Right lobe of liver (tissue), 6 donors: Measurements from ENCODE around the gene PCYT1A. TPM values are rescaled to one million over a fixed set of nuclear protein-coding genes. Genes with fewer than 3 reads are reported as not detected.

Experiments used
- ATAC-seq, 4 donors: fragments of 200-7000 bp; cut with Tn5 transposase; one replicate each; pipeline ENCODE4 v1.9.1; 2020; ENCODE audit warnings: mild to moderate bottlenecking in 4 of 4, moderate library complexity in 4 of 4
- DNase-seq, 3 donors: peaks; one replicate each; pipeline ENCODE4 v3.0.0-alpha.2; 2020
- H3K27ac ChIP-seq, 3 donors: fragments of 200-600 bp; one replicate each; pipeline ENCODE4 v1.8.0; 2022
- H3K27me3 ChIP-seq, 2 donors: fragments of 200-600 bp; one replicate each; pipeline ENCODE4 v1.8.0; 2022
- H3K36me3 ChIP-seq, 4 donors: fragments of 200-600 bp; sonication (generic) in 1 of 4; one replicate each; pipeline versions ENCODE4 v1.5.1 to v1.8.0; 2017 to 2022; ENCODE audit warnings: control low read depth in 1 of 4
- H3K4me1 ChIP-seq, 4 donors: fragments of 200-600 bp; sonication (generic) in 1 of 4; one replicate each; pipeline versions ENCODE4 v1.5.1 to v1.8.0; 2017 to 2022; ENCODE audit warnings: control low read depth in 1 of 4
- H3K4me3 ChIP-seq, 3 donors: fragments of 200-600 bp; one replicate each; pipeline ENCODE4 v1.8.0; 2022
- H3K9me3 ChIP-seq, 4 donors: fragments of 200-600 bp; sonication (generic) in 1 of 4; one replicate each; pipeline versions ENCODE4 v1.5.1 to v1.8.0; 2017 to 2022; ENCODE audit warnings: control low read depth in 1 of 4
- POLR2A ChIP-seq: fragments of 450-650 bp; IDR thresholded peaks from one replicate; pipeline ENCODE4 v1.6.1; 2017; ENCODE audit warnings: antibody characterized with exemption, mild to moderate bottlenecking
- WGBS: methylation state at CpG from one replicate; pipeline ENCODE4 v1.1.6; 2018; ENCODE audit warnings: low coverage, low lambda C conversion rate; ENCODE audit not compliant: insufficient coverage; ENCODE audit errors: missing lambda C conversion rate; 5-methylcytosine and 5-hydroxymethylcytosine counted together
- intact Hi-C, 2 donors: fragments of 100-400 bp; cut with DNase I; formaldehyde crosslinking; loops; one replicate each; pipeline versions ENCODE4 v1.11.2 to v1.14.1; 2022
- long read RNA-seq: library from polyadenylated mRNA; unstranded; transcript quantifications from one replicate; pipeline ENCODE4 v2.0.0, GENCODE V29; 2019
- total RNA-seq, 6 experiments: library from RNA; depleted of rRNA in 2 of 6; stranded (reverse); fragments of >200 nt in 2 of 6; fragmentation: NEBNext Ultra II Directional in 3 of 6; extraction: Animal tissue kit (Norgen Biotek cat#: 25700) in 3 of 6; gene quantifications; one replicate each; pipeline versions ENCODE4 v1.1.0 to v1.2.4, GENCODE V29; 2016 to 2023
- TF ChIP-seq, protein P1 (sequence below), 4 donors: fragments of 200-600 bp in 3 of 4; fragments of 450-650 bp in 1 of 4; IDR thresholded peaks; one replicate each; pipeline versions ENCODE4 v1.5.1 to v1.8.0; 2016 to 2022; ENCODE audit warnings: antibody characterized with exemption in 4 of 4, mild to moderate bottlenecking in 2 of 4
- donor health status: DM: no; HTN: yes; CAD: no.
- donor health status: DM: no; HTN: no; CAD: no.
- donor health status: DM: no; HTN: no; CAD: no.
- donor health status: DM: no; HTN: yes; CAD: no.
- donor health status: DM: no; HTN: yes; CAD: no.

The PCYT1A gene
- total RNA-seq = 10 to 100 TPM; 20.8 to 43.2 (median 28.8) TPM
- long read RNA-seq, partial matches to known transcripts = 1 of 6 reads
- long read RNA-seq, other reads (novel, unspliced or antisense) = 2 of 6 reads

DNA sequence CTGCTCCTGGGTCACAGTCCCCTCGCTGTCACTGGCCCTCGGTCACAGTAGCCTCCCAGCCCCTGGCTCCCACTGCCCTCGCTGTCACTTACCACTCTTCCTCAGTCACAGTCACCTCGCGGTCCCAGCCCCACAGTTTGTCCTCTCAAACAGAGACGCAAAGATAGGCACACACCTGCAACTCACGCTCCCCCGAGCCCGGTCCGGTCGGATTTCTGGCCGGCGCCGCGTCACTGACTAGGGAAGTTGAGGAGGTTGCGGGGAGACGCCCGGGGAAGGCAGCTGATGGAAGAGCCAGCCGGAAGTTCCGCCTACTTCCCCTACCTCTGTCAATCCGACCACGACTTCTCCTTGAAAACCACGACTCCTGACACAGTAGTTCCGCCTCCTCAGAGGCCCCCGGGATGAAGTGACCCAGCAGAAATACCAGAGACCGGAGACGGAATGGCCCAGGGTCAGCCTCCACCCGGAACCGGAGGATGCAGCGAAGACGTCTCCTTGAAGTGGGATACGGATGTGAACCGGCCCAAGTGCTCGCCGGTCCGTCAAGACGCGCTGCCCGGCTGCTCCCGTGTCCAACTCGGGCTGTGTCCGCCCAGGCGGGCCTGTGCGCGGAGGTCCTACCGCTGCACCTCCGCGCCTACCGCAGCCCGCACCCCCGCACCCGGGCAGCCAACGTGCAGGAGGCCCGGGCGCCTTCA is at the start of gene PCYT1A:
TSS of gene PCYT1A (minus strand) at position 287 of the 701 bp plus-strand sequence. CDS start 17,195 bp downstream, outside the sequence.
- 0% methylated on average over 28 of the region's 55 CpGs for WGBS
- H3K9me3 ChIP-seq = no peaks in the 10 kb centered on the region
- peak; percentile 97 to 99 (median 98) for ATAC-seq
- peak within 1 kb of the TSS; percentile 79 to 97 (median 94) for H3K4me3 ChIP-seq
- peaks cover 0 to 28% (median 5%) of the 10 kb centered on the region in 4 donors for H3K4me1 ChIP-seq
- H3K27me3 ChIP-seq = no peaks in the 10 kb centered on the region
- no peaks in the 10 kb centered on the region for H3K36me3 ChIP-seq
- peak; percentile 91 to 93 (median 92) for DNase-seq
- TF ChIP-seq, protein P1, sequence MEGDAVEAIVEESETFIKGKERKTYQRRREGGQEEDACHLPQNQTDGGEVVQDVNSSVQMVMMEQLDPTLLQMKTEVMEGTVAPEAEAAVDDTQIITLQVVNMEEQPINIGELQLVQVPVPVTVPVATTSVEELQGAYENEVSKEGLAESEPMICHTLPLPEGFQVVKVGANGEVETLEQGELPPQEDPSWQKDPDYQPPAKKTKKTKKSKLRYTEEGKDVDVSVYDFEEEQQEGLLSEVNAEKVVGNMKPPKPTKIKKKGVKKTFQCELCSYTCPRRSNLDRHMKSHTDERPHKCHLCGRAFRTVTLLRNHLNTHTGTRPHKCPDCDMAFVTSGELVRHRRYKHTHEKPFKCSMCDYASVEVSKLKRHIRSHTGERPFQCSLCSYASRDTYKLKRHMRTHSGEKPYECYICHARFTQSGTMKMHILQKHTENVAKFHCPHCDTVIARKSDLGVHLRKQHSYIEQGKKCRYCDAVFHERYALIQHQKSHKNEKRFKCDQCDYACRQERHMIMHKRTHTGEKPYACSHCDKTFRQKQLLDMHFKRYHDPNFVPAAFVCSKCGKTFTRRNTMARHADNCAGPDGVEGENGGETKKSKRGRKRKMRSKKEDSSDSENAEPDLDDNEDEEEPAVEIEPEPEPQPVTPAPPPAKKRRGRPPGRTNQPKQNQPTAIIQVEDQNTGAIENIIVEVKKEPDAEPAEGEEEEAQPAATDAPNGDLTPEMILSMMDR (IDR thresholded peaks at IDR 0.05) = no peak
- peak; percentile 86 for TF ChIP-seq POLR2A
- H3K27ac ChIP-seq = peak within 1 kb of the TSS; percentile 81 to 94 (median 89)
- intact Hi-C loops = no loop called here

DNA sequence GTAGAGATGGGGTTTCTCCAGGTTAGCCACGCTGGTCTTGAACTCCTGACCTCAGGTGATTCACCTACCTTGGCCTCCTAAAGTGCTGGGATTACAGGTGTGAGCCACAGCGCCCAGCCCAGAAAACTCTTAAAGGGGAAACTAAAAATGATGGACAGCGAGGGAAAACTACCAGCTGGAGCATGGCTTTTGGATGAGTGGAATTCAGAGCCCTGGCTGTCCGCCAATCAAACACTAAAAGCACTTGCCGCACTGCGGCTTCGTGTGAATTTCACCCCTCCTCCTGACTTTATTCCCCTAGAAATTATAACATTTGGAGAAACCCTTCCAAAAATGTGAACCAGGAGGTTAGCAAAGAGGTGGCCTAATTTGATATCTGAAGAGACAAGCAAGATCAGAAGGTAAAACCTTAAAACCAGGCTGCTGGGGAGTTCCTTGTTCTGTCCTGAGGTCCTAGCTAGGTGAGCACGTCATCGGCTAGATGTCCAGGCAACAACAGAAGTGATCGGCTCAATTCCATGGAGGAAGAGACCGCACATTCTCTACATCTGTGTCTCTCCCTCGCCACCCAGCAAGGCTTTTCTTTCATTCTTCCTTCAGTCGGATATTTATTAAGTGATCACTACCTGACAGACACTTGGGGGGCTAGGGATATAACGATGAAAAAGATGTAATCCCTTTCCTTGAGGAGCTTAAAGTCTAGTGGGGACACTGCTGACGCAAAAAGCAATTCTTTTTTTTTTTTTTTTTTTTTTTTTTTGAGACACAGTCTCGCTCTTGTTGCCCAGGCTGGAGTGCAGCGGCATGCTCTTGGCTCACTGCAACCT is 49.0 kb upstream of the PCYT1A start:
- TF ChIP-seq POLR2A = no peak
- TF ChIP-seq, protein P1 (IDR thresholded peaks at IDR 0.05) = no peak
- H3K4me1 ChIP-seq = no peaks in the 10 kb centered on the region
- H3K4me3 ChIP-seq = no peak overlapping the region
- no peaks in the 10 kb centered on the region for H3K9me3 ChIP-seq
- H3K27me3 ChIP-seq = no peaks in the 10 kb centered on the region
- no peaks in the 10 kb centered on the region for H3K36me3 ChIP-seq
- no peak overlapping the region for H3K27ac ChIP-seq
- ATAC-seq = no peak
- intact Hi-C loops = no loop called here
- no peak for DNase-seq
- 67% methylated on average over 12 of the region's 17 CpGs for WGBS

DNA sequence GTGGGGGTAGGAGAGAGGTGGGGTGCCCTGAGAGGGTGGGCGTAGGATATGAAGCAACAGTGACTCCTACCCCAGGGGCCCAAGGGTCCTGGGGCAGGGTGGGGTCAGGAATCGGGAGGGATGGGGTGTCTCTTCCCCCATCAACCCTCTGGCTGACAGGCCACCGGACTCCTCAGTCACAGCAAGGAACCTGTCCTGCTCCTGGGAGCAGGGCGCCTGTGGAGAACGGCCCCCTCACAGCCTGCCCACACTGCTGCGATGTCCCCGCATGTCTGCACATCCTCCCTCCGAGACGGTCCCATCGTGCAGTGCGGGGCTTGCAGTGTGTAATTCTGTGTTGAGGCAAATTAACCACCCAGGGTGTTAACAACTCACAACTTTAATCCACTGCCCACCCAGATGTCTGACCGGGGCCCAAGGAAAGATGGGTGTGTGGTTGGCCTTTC is 48.0 kb upstream of the PCYT1A start:
- no peak for TF ChIP-seq POLR2A
- TF ChIP-seq, protein P1 (IDR thresholded peaks at IDR 0.05) = no peak
- no peak overlapping the region for H3K27ac ChIP-seq
- no peak overlapping the region for H3K4me3 ChIP-seq
- H3K9me3 ChIP-seq = no peaks in the 10 kb centered on the region
- WGBS = 60% methylated on average over 2 of the region's 12 CpGs
- ATAC-seq (peak in 1 of 4 donors; percentile 26), DNase-seq (no peak)
- H3K27me3 ChIP-seq = no peaks in the 10 kb centered on the region
- intact Hi-C loops = no loop called here
- H3K4me1 ChIP-seq = no peaks in the 10 kb centered on the region
- no peaks in the 10 kb centered on the region for H3K36me3 ChIP-seq

DNA sequence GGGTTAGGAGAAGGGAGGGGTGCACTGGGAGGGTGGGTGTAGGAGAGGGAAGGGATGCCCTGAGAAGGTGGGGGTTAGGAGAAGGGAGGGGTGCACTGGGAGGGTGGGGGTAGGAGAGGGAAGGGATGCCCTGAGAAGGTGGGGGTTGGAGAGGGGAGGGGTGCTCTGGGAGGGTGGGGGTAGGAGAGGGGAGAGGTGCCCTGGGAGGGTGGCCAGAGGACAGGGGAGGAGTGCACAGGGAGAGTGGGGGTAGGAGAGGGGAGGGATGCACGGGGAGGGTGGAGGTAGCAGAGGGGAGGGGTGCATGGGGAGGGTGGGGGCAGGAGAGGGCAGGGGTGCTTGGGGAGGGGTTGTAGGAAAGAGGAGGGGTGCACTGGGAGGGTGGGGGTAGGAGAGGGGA is 47.5 kb upstream of the PCYT1A start:
- 53% methylated on average over 1 of the region's 1 CpG for WGBS
- H3K9me3 ChIP-seq = no peaks in the 10 kb centered on the region
- intact Hi-C loops = no loop called here
- DNase-seq = no peak
- no peaks in the 10 kb centered on the region for H3K27me3 ChIP-seq
- no peak overlapping the region for H3K4me3 ChIP-seq
- TF ChIP-seq POLR2A = no peak
- TF ChIP-seq, protein P1 (IDR thresholded peaks at IDR 0.05) = no peak
- no peak for ATAC-seq
- no peaks in the 10 kb centered on the region for H3K4me1 ChIP-seq
- no peaks in the 10 kb centered on the region for H3K36me3 ChIP-seq
- no peak overlapping the region for H3K27ac ChIP-seq
